NCI-H226 (cell line): ENCODE results near the gene DIRAS2.

Experiments
- DNase-seq: peaks from one replicate; pipeline ENCODE4 v3.0.0-alpha.2; 2015

Gene DIRAS2

DNA sequence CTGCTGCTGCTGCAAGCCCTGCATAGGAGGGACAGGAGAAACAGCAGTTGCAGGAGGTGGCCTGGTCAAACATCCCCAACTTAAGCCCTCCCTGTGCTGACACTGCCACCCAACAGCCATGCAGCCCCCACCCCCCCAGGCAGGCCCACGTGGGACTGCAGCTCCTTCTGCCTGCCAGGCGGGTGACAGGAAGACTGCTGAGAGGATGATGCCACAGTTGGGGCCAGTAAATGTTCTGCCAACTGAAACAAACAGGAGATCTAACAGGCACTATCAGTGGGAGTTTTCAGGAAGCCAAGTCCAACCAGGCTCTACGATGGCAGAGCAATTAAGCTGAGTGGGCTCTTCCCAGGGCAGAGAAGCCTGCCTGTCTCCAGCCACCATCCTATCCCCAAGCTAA, 31.1 kb downstream of the DIRAS2 start:
- no peak for DNase-seq

DNA sequence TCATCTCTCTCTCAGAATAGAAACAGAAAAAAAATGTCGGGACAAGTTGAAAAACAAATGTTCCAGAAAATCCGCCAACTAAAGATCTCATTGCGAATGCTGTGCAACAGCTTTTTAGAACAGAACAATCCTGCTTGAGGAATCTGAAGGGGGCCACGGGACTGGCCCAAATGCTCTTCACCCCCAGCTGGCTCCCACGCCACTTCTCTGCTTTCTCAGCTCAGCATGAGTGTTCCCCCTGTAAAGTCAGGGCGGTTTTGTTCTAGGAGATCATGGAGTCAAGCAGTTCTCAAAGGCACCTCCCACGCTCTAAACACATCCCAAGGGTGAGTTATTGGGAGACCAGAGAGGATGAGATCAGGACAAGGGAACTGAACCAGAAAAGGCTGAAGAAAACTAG, 31.5 kb downstream of the DIRAS2 start:
- DNase-seq: no peak

DNA sequence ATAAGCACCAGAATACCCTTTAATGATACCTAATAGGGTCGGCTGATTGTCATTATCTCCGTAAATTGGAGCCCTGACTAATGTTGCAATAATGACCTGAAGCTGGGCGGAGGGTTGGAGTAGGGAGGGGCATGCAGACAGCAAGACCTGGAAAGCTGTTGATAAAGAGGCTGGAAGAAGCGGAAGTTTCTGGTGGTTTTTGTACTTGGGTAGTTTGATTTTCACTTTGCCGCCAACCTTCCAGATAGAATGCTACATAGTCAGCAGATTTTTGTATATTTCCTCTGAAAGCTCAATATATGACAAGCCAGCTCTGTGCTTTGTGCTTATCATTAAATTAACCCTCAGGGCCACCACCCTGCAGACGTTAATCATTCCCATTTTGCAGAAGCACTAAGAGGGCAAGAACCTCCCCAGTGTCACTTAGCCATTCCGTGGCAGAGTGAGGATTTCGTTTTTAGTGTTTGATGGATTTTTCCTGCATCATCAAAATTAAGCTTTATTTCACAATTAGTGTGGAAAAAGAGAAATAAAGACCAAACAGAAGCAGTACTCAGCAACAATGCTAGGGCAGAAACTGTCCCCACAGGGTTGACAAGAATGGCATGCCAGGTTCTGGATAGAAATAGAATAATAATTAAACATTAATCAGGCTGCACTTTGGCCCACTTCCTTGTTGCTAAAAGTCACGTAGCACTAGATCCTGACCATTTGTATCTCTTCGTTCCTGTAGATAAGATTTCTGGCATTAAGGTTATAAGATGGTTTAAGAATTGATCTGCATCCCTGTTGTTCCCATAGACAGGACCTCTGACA, 34.7 kb downstream of the DIRAS2 start:
- no peak for DNase-seq

DNA sequence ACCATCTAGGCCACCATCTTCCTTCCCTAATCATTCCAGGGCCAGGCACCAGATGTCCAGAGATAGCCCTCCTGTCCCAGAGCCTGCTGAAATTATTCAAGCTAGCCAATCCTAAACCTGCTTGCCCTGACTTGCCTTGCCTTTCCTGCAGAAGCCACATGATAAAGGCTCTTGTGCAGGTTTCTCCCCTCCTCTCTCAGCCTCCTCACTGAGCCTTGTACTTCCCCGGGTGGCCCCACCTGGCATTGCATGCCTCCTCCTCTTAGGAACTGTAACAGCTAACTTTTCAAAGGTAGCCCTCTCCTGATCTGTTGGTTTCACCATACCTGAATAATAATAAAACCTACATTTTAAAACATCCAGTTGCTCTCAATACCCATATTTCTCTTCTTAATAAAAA, 42.6 kb downstream of the DIRAS2 start:
- DNase-seq: no peak

DNA sequence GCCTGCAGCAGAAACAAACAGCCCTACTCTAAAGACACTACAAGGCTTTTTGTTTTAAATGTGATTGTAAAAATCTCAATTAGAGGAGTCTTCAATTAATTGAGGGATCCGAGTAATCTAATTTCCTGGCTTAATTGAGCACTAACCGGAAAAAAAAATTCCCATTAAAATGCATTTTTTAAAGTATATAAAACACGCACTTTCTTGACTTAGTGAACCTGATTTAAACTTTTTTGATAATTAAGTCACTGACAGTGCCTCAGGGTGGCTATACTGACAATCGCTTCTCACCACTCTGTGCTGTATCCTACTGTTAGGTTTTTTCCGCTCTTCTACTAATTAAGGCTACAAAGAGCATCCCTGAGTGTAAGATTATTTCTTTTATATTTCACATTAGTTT, 44.4 kb downstream of the DIRAS2 start:
- no peak for DNase-seq

DNA sequence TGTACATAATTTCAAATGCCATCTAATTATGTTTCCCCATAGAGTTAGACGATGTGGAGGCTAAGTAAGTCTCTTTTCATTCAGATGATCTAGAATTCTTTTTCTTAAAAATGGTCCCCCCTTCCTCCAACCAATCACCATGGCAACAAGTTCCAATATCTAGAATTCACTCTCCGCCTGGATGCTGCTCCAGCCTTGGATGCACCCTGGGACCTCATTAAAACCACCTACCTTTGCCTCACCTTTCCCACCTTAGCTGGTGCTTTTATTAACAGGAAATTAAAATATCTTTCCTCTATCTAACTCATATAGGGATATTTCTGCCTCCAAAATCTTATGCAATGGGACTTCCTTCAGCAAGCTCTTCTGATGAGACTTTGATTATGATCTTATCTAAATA, 49.0 kb downstream of the DIRAS2 start:
- no peak for DNase-seq

DNA sequence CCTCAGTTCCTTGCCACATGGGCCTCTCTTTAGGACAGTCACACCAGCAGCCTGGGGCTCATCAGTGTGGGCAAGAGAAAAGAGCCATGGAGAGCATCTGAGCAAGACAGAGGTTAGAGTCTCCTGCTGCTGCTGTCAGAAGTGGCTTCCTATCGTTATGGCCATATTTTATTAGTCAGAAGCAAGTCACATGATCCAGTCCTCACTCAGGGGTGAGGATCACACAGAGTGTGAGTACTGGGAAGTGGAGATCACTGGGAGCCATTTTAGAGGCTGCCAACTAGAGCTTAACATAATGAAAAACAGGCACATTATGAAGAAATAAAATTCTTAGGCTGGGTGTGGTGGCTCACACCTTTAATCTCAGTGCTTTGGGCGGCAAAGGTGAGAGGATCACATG, 62.0 kb downstream of the DIRAS2 start:
- DNase-seq: no peak

DNA sequence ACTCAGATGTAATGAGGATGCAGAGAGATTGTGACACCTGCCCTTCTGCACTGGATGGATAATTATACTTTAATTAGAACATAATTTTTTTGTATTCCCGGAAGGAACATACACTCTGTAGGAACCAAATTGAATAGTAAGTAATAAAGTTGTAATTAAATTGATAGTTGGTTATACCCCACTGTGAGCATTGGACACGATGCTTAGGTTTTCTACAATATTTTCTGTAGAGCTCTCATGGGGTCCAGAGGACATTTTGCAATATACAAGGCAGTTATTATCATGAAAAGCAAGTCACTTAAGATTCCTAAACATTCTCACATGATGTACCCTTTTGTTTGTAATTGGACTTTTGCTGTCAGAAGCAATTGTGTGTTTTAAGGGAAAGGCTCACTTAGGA, 63.4 kb downstream of the DIRAS2 start:
- no peak for DNase-seq

DNA sequence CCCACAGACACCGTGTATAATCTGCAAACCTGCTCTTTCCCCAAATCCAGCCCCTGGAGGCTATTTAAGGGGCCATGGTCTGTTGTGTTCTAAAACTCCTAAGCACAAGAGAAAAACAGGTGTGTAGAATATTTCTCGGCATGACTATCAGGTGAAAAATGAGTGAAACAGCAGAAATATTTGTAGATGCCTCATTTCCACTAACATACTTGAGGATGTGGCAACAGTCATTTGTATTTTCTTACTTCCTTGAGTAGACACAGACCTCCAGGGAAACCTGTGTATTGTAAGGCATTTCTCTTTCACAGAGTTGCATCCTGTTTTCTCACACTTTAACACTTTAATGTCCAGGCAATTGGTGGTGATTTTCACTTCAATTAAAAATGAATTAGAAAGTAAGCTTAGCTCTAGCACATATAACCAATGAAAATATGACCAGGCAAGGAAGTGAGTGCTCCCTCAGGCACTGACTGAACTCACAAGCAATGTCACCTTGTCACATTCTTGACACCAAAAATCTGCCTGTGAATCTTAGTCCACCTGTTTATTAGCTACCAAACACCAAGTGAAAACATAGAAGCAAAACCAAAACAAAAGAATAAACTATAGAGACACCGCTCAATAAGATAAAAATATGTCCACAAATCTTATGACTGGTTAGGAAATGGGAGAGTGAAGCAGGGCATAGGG, 64.4 kb downstream of the DIRAS2 start:
- DNase-seq: no peak

DNA sequence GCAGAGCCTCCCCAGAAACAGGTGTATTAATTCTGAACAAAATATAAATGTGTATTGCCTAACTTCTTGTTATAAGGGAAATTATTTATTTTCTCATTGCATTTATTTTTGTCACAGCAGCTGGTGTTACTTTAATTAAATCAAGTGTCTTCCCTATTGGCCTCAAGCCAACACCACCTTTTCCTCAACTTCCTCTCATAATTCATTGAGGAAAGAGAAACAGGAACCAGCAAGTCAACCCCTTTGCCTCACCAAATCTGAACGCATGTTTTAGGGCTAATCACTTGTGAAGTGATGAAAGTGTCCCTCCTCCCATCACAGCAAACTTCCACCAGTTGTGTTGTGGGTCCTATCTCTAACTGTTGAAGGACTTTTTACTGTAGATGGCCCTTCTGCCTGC, 73.1 kb downstream of the DIRAS2 start:
- no peak for DNase-seq

DNA sequence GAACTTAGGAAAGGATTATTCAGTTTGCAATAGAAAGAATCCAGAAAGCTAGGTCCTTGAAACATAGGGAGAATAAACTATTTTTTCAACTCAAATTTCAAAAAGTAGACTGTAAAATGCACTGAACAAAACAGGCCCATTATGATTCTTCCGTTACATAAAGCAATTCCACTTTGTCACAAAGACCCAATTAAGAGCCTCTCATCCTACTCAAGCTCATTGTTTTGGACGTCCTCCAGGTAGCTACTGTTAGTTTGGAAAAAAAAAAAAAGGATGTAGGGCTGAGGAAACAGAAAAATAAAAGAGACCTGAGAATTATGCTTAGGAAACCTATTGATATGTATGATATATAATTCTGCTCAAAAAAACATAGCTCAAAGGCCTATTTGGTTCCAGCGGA, 74.0 kb downstream of the DIRAS2 start:
- DNase-seq: no peak

DNA sequence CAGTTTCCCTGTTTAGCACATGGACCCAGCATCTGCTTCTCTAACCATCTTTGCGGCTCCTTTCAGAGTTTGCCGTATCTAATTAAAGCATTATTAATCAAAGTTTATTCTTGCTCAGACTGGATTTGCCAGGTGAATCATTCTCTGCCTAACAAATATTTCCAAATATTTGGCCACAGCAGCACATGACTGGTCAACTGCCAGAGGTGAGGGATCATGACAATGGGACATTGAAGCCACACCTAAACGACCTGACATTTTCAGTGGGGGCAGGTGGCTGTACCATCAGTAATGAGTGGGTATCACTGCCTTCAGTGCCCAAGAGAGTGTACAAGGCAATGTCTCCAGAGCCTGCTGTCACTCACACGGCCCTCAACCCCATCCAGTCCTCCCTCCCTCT, 80.4 kb downstream of the DIRAS2 start:
- DNase-seq: no peak
